ENCODE results near the gene ABL2. TPM values are rescaled to one million over a fixed set of nuclear protein-coding genes. Genes with fewer than 3 reads are reported as not detected.

The ABL2 gene
- total RNA-seq, 2 experiments from 2014 or later = 15.8 to 16.4 TPM

DNA sequence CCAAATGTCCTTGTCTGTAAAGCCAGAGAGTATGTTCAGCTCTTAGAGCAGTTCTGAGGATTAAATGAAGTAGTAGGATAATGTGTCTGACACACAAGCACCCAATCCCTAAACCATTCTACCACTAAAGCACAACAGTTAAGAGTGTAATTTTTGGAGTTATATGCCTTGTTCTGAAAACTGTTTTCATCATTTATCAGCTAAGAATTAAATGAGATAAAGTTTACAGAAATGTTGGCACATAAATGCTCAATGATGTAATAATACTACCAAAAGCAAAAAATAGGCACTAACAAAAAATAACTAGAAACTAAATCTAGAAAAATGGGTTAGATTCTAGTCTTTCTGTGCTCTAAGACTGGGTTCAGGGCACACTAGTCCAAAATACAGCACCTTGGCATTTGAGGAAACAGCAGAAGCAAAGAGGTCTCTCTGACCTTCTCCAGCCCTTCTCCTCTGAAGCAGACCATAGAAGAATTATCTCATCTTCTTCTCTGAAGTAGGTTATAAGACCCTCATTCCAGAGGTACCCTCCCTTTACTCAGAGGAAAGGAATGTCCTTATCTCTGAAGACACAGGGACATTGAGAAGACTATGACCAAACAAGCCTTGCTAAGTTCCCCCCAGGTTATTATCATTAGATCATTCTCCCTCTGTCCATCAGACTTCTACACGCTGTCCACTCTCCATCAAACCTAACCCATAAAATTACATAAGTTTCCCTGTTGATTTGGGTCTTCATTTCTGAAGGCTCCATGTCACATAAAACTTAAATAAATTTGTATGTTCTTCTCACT lies 20.6 kb downstream of the ABL2 start:
- CTCF ChIA-PET = no interaction called here
- H3K36me3 ChIP-seq (ENCODE audit: insufficient read depth, low read length) = no peaks in the 10 kb centered on the region
- H3K27me3 ChIP-seq (ENCODE audit: control insufficient read depth in 1 of 2, insufficient read depth in 2 of 2, low read length in 2 of 2) = no peaks in the 10 kb centered on the region
- Mint-ChIP-seq H3K27me3 (no peaks in the 10 kb centered on the region), H3K9me3 (no peaks in the 10 kb centered on the region), H3K4me1 (ENCODE audit: low read depth) (peaks cover 38% of the 10 kb centered on the region), H3K27ac (no peak overlapping the region), H3K4me3 (no peak overlapping the region), H3K36me3 (ENCODE audit: low read depth) (peaks cover 4% of the 10 kb centered on the region)
- no peaks in the 10 kb centered on the region for H3K4me1 ChIP-seq (ENCODE audit: insufficient read depth, low read length)
- intact Hi-C loops (cut with DNase I, micrococcal nuclease) = no loop called here
- no peak for ATAC-seq (ENCODE audit: poor library complexity)
- POLR2A ChIA-PET = no interaction called here
- no peak overlapping the region for H3K27ac ChIP-seq (ENCODE audit: low read depth in 1 of 2, low read length in 2 of 2)
- no peaks in the 10 kb centered on the region for H3K9me3 ChIP-seq (ENCODE audit: control insufficient read depth in 1 of 2, insufficient read depth in 1 of 2, low read length in 2 of 2)
- H3K4me3 ChIP-seq (ENCODE audit: low read length) = no peak overlapping the region
- TF ChIP-seq, protein P1, sequence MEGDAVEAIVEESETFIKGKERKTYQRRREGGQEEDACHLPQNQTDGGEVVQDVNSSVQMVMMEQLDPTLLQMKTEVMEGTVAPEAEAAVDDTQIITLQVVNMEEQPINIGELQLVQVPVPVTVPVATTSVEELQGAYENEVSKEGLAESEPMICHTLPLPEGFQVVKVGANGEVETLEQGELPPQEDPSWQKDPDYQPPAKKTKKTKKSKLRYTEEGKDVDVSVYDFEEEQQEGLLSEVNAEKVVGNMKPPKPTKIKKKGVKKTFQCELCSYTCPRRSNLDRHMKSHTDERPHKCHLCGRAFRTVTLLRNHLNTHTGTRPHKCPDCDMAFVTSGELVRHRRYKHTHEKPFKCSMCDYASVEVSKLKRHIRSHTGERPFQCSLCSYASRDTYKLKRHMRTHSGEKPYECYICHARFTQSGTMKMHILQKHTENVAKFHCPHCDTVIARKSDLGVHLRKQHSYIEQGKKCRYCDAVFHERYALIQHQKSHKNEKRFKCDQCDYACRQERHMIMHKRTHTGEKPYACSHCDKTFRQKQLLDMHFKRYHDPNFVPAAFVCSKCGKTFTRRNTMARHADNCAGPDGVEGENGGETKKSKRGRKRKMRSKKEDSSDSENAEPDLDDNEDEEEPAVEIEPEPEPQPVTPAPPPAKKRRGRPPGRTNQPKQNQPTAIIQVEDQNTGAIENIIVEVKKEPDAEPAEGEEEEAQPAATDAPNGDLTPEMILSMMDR (IDR thresholded peaks at IDR 0.05) = no peak
- DNase-seq = no peak

DNA sequence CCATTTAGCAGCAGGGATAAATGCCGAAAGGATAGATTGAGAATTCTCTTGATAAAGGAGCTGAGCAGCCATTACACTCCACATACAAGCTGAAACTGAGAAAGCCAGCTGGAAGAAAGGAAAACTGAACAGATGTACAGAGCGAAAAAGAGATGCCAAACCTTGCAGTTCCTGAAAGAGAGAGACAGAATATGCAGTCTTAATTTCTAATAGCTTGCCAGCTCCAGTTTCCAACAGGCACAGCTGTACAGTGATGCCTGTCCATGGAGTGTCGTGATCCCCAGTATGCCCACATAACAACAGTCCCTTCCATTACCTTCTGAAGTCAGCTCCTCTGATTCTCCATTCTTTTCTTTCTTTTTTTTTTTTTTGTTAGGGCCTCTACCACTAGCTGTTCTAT lies 22.7 kb downstream of the ABL2 start:
- no peak overlapping the region for H3K27ac Mint-ChIP-seq
- Histone ChIP-seq H3K36me3 (ENCODE audit: insufficient read depth, low read length) (no peaks in the 10 kb centered on the region), H3K4me1 (ENCODE audit: insufficient read depth, low read length) (no peaks in the 10 kb centered on the region), H3K9me3 (ENCODE audit: control insufficient read depth in 1 of 2, insufficient read depth in 1 of 2, low read length in 2 of 2) (no peaks in the 10 kb centered on the region), H3K4me3 (ENCODE audit: low read length) (no peak overlapping the region), H3K27me3 (ENCODE audit: control insufficient read depth in 1 of 2, insufficient read depth in 2 of 2, low read length in 2 of 2) (no peaks in the 10 kb centered on the region), H3K27ac (ENCODE audit: low read depth in 1 of 2, low read length in 2 of 2) (no peak overlapping the region)
- TF ChIP-seq, protein P1 (IDR thresholded peaks at IDR 0.05) = no peak
- POLR2A ChIA-PET = interaction anchor here (1.0 kb wide), 1 partner anchor 23 kb away, joined by 4 read pairs; the partner anchor contains the start of gene ABL2
- peaks cover 54% of the 10 kb centered on the region for H3K4me1 Mint-ChIP-seq (ENCODE audit: low read depth)
- H3K36me3 Mint-ChIP-seq (ENCODE audit: low read depth) = peaks cover 2% of the 10 kb centered on the region
- no peak for ATAC-seq (ENCODE audit: poor library complexity)
- intact Hi-C loops (cut with DNase I, micrococcal nuclease) = no loop called here
- H3K4me3 Mint-ChIP-seq = no peak overlapping the region
- no peak for DNase-seq
- CTCF ChIA-PET = no interaction called here
- H3K9me3 Mint-ChIP-seq = no peaks in the 10 kb centered on the region
- no peaks in the 10 kb centered on the region for H3K27me3 Mint-ChIP-seq

DNA sequence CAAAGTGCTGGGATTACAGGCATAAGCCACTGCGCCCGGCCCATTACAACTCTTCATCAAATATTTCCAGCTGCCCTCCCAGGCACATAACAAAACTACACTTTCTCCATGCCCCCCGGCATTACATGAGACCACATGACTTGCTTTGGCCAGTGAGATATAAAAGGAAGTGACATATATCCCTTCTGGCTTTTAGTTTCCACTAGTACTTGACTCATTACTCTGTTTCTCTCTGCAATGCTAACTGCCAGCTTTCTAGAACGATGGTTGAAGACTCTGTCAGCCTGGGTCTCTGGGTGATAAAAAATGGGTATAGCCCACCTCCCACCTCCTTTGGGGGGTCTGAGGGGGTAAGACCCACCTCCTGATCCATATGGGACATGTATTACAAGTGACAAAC lies 24.2 kb downstream of the ABL2 start:
- intact Hi-C loops (cut with DNase I, micrococcal nuclease) = no loop called here
- no peaks in the 10 kb centered on the region for H3K4me1 ChIP-seq (ENCODE audit: insufficient read depth, low read length)
- H3K27ac Mint-ChIP-seq = no peak overlapping the region
- H3K27ac ChIP-seq (ENCODE audit: low read depth in 1 of 2, low read length in 2 of 2) = no peak overlapping the region
- H3K27me3 Mint-ChIP-seq = no peaks in the 10 kb centered on the region
- H3K9me3 Mint-ChIP-seq = no peaks in the 10 kb centered on the region
- ChIA-PET POLR2A (no interaction called here), CTCF (interaction anchor here (0.7 kb wide), 1 partner anchor 203 kb away, joined by 3 read pairs; no protein-coding TSS in a partner anchor)
- no peak overlapping the region for H3K4me3 Mint-ChIP-seq
- H3K9me3 ChIP-seq (ENCODE audit: control insufficient read depth in 1 of 2, insufficient read depth in 1 of 2, low read length in 2 of 2) = no peaks in the 10 kb centered on the region
- peaks cover 56% of the 10 kb centered on the region for H3K4me1 Mint-ChIP-seq (ENCODE audit: low read depth)
- DNase-seq (no peak), ATAC-seq (ENCODE audit: poor library complexity) (no peak)
- H3K36me3 ChIP-seq (ENCODE audit: insufficient read depth, low read length) = no peaks in the 10 kb centered on the region
- H3K27me3 ChIP-seq (ENCODE audit: control insufficient read depth in 1 of 2, insufficient read depth in 2 of 2, low read length in 2 of 2) = no peaks in the 10 kb centered on the region
- TF ChIP-seq, protein P1 (IDR thresholded peaks at IDR 0.05) = no peak
- no peak overlapping the region for H3K4me3 ChIP-seq (ENCODE audit: low read length)
- H3K36me3 Mint-ChIP-seq (ENCODE audit: low read depth) = no peaks in the 10 kb centered on the region
